GM10248 (cell line): ENCODE results near the gene ANKRD29.

Experiments used
- CTCF ChIA-PET: fragments of 300-600 bp; sonication (Branson Sonifier 250); formaldehyde crosslinking; extraction: SDS; loops from one replicate; lab custom pipeline; 2021; ENCODE audit warnings: antibody characterized with exemption; lab: Yijun Ruan, JAX
- POLR2A ChIA-PET: fragments of 350-650 bp; sonication (Branson Sonifier 250); formaldehyde crosslinking; extraction: SDS; loops from one replicate; lab custom pipeline; 2020; ENCODE audit warnings: antibody characterized with exemption; lab: Yijun Ruan, JAX
- DNase-seq: peaks from one replicate; pipeline ENCODE4 v3.0.0; 2012; ENCODE audit errors: extremely low spot score
- CTCF ChIP-seq: IDR thresholded peaks from 2 replicates; pipeline ENCODE4 v1.5.1; 2012; ENCODE audit warnings: mild to moderate bottlenecking, low read depth; ENCODE audit errors: extremely low read depth, missing control alignments, control extremely low read depth

Gene ANKRD29

GRCh38 chr18:23608211-23608610 is 54.5 kb downstream of the ANKRD29 start:
- DNase-seq = no peak
- TF ChIP-seq CTCF = no peak
- ChIA-PET CTCF (interaction anchor here (0.9 to 2.1 kb wide), 3 partner anchors 10 to 20 kb away, joined by 3 to 8 read pairs (median 3); no protein-coding TSS in a partner anchor), POLR2A (no interaction called here)

GRCh38 chr18:23605941-23606340 is 56.8 kb downstream of the ANKRD29 start:
- TF ChIP-seq CTCF = no peak
- ChIA-PET CTCF (interaction anchor here (1.1 kb wide), 1 partner anchor 16 kb away, joined by 4 read pairs; no protein-coding TSS in a partner anchor), POLR2A (no interaction called here)
- no peak for DNase-seq

- ChIA-PET POLR2A (no interaction called here), CTCF (interaction anchor here (3.6 kb wide), 1 partner anchor 11 kb away, joined by 15 read pairs; no protein-coding TSS in a partner anchor)
- TF ChIP-seq CTCF = no peak
- DNase-seq = no peak
Measured at GRCh38 chr18:23599809-23600208, 62.9 kb downstream of the ANKRD29 start.

- TF ChIP-seq CTCF = no peak
- ChIA-PET CTCF (interaction anchor here (2.2 to 3.6 kb wide), 2 partner anchors 8 to 10 kb away, joined by 7 to 15 read pairs; partner anchors contain the start of gene NPC1), POLR2A (no interaction called here)
- no peak for DNase-seq
Measured at GRCh38 chr18:23596183-23596582, 66.5 kb downstream of the ANKRD29 start.

- DNase-seq = no peak
- no peak for TF ChIP-seq CTCF
- ChIA-PET CTCF (interaction anchor here (1.9 to 2.2 kb wide), 2 partner anchors 9 to 12 kb away, joined by 6 to 7 read pairs; partner anchors contain the start of gene NPC1), POLR2A (no interaction called here)
Measured at GRCh38 chr18:23595591-23595990, 67.1 kb downstream of the ANKRD29 start.

GRCh38 chr18:23593720-23594119 is 69.0 kb downstream of the ANKRD29 start:
- ChIA-PET POLR2A (no interaction called here), CTCF (interaction anchor here (1.6 kb wide), 1 partner anchor 8 kb away, joined by 5 read pairs; no protein-coding TSS in a partner anchor)
- no peak for TF ChIP-seq CTCF
- DNase-seq = no peak
